Testis (tissue), 2 donors: ENCODE results near the gene TGFA.

ENCODE experiments used
- POLR2A ChIP-seq: fragments of 450-650 bp; IDR thresholded peaks from one replicate; pipeline ENCODE4 v1.6.1; 2017; ENCODE audit warnings: antibody characterized with exemption, mild to moderate bottlenecking, moderate library complexity
- TF ChIP-seq, protein P1 (sequence below), 3 experiments: fragments of 450-650 bp in 2 of 3; fragments of 200-600 bp in 1 of 3; sonication (generic) in 1 of 3; IDR thresholded peaks; one replicate each; pipeline ENCODE4 v1.5.1; 2016 to 2019; ENCODE audit warnings: antibody characterized with exemption in 3 of 3, mild to moderate bottlenecking in 2 of 3, moderate library complexity in 1 of 3

DNA sequence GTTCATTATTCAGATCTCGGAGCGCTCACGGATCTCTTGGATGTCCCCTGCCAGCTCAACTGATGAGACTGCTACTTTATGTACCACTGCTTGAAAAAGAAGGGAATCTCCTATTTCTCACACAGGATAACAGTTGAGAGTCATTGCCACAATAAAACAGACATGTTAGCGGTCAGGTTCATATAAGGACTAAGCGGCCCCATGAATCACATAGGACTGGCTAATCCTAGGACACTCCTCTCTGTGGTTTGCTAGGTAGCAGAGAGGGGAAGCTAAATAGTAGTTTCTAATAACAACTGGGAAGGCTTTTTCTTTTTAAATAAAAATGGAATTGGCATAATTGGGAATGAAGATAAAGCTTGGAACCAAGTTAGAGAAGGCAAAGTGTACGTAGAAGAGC is 15.9 kb upstream of the TGFA start:
- TF ChIP-seq, protein P1, sequence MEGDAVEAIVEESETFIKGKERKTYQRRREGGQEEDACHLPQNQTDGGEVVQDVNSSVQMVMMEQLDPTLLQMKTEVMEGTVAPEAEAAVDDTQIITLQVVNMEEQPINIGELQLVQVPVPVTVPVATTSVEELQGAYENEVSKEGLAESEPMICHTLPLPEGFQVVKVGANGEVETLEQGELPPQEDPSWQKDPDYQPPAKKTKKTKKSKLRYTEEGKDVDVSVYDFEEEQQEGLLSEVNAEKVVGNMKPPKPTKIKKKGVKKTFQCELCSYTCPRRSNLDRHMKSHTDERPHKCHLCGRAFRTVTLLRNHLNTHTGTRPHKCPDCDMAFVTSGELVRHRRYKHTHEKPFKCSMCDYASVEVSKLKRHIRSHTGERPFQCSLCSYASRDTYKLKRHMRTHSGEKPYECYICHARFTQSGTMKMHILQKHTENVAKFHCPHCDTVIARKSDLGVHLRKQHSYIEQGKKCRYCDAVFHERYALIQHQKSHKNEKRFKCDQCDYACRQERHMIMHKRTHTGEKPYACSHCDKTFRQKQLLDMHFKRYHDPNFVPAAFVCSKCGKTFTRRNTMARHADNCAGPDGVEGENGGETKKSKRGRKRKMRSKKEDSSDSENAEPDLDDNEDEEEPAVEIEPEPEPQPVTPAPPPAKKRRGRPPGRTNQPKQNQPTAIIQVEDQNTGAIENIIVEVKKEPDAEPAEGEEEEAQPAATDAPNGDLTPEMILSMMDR (IDR thresholded peaks at IDR 0.05) = no peak
- TF ChIP-seq POLR2A = no peak
